ENCODE data around the gene PLK5.

DNA sequence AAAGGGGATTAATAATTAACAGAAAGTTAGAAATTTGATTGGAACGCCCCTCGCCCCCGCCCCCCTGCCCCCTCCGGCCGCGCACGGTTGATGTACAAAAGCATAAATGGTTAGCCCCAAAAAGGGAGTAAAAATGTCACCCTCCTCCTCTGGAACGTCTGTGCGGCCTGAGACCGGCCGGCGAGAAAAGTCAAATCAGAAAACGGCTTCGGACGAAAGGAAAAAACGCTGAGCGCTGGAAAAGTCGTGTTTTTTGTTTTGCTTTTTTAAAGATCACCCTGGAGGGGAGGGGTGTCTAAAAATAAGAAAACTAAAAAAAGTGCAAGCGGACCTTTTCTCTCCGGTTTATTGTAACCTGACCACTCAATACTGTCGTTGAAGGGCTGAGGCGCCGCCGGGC is 31.1 kb downstream of the PLK5 start:
- TF ChIP-seq RARB (CRISPR knock-in tag; IDR thresholded peaks at IDR 0.05) (no peak), ZNF565 (CRISPR knock-in tag; conservative IDR thresholded peaks at IDR 0.05; ENCODE audit: low read depth) (no peak), CSRNP3 (CRISPR knock-in tag; IDR thresholded peaks at IDR 0.05) (no peak), ESRRG (CRISPR knock-in tag; IDR thresholded peaks at IDR 0.05) (no peak), SNAI2 (CRISPR knock-in tag; IDR thresholded peaks at IDR 0.05) (no peak), ZFP3 (CRISPR knock-in tag; IDR thresholded peaks at IDR 0.05) (no peak), PPARA (CRISPR knock-in tag; IDR thresholded peaks at IDR 0.05; ENCODE audit: borderline replicate concordance) (no peak), GLIS3 (CRISPR knock-in tag; IDR thresholded peaks at IDR 0.05) (no peak), TCF4 (CRISPR knock-in tag; IDR thresholded peaks at IDR 0.05; ENCODE audit: borderline replicate concordance) (no peak)
- TF ChIP-seq, protein P1, sequence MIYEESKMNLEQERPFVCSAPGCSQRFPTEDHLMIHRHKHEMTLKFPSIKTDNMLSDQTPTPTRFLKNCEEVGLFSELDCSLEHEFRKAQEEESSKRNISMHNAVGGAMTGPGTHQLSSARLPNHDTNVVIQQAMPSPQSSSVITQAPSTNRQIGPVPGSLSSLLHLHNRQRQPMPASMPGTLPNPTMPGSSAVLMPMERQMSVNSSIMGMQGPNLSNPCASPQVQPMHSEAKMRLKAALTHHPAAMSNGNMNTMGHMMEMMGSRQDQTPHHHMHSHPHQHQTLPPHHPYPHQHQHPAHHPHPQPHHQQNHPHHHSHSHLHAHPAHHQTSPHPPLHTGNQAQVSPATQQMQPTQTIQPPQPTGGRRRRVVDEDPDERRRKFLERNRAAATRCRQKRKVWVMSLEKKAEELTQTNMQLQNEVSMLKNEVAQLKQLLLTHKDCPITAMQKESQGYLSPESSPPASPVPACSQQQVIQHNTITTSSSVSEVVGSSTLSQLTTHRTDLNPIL (CRISPR knock-in tag; IDR thresholded peaks at IDR 0.05; ENCODE audit: low read depth): no peak

Measured in SK-N-SH treated with all-trans-retinoic acid at 6 μM for 48 hours (cell line).